OCI-LY1 (cell line): ENCODE results near the gene GRID2.

Experiments used
- H2AFZ ChIP-seq: fragments of 200-600 bp; sonication (generic), shearing (Covaris generic); 2 replicates; pipeline ENCODE4 v1.6.0; 2014; ENCODE audit warnings: antibody characterized with exemption, mild to moderate bottlenecking, low read length
- H3F3A ChIP-seq: fragments of 200-600 bp; sonication (generic), shearing (Covaris generic); 2 replicates; pipeline ENCODE4 v1.6.0; 2014; ENCODE audit warnings: mild to moderate bottlenecking, antibody characterized with exemption, low read length, moderate library complexity; ENCODE audit not compliant: insufficient read depth
- H3K27ac ChIP-seq: fragments of 200-600 bp; sonication (generic); 2 replicates; pipeline ENCODE4 v1.5.1; 2014; ENCODE audit warnings: low read length, mixed run types, mild to moderate bottlenecking, low read depth; ENCODE audit not compliant: poor library complexity, severe bottlenecking
- H3K27me3 ChIP-seq: fragments of 200-600 bp; sonication (generic); 2 replicates; pipeline ENCODE4 v1.6.0; 2014; ENCODE audit warnings: antibody characterized with exemption, mild to moderate bottlenecking, low read length, moderate library complexity; ENCODE audit not compliant: insufficient read depth
- H3K36me3 ChIP-seq: fragments of 200-600 bp; sonication (generic); 2 replicates; pipeline ENCODE4 v1.6.1; 2014; ENCODE audit warnings: mild to moderate bottlenecking, antibody characterized with exemption, low read length, moderate library complexity, mixed read lengths; ENCODE audit not compliant: insufficient read depth
- H3K4me1 ChIP-seq: fragments of 200-600 bp; sonication (generic); 2 replicates; pipeline ENCODE4 v1.5.1; 2014; ENCODE audit warnings: mild to moderate bottlenecking, low read length, moderate library complexity; ENCODE audit not compliant: insufficient read depth, severe bottlenecking
- H3K4me2 ChIP-seq: fragments of 200-600 bp; sonication (generic), shearing (Covaris generic); 2 replicates; pipeline ENCODE4 v1.6.1; 2014; ENCODE audit warnings: low read length
- H3K4me3 ChIP-seq: fragments of 200-600 bp; sonication (generic); 2 replicates; pipeline ENCODE4 v1.5.1; 2014; ENCODE audit warnings: low read length, low read depth, mild to moderate bottlenecking, mixed read lengths; ENCODE audit not compliant: poor library complexity, severe bottlenecking
- H3K79me2 ChIP-seq: fragments of 200-600 bp; shearing (Covaris generic); 2 replicates; pipeline ENCODE4 v1.6.1; 2016; ENCODE audit warnings: mixed run types, low read length, mixed read lengths; ENCODE audit not compliant: insufficient read depth
- H3K9ac ChIP-seq: fragments of 200-600 bp; sonication (generic), shearing (Covaris generic); 2 replicates; pipeline ENCODE4 v1.6.1; 2014; ENCODE audit warnings: mild to moderate bottlenecking, low read length, mixed read lengths
- H3K9me2 ChIP-seq: fragments of 200-600 bp; sonication (generic), shearing (Covaris generic); 2 replicates; pipeline ENCODE4 v1.6.1; 2014; ENCODE audit warnings: low read depth, mild to moderate bottlenecking, low read length, mixed read lengths
- H3K9me3 ChIP-seq: fragments of 200-600 bp; shearing (Covaris generic); 2 replicates; pipeline ENCODE4 v1.6.1; 2014; ENCODE audit warnings: low read length, mixed read lengths
- H4K20me1 ChIP-seq: fragments of 200-600 bp; sonication (generic), shearing (Covaris generic); 2 replicates; pipeline ENCODE4 v1.6.0; 2016; ENCODE audit warnings: mild to moderate bottlenecking, low read length; ENCODE audit not compliant: insufficient read depth
- EZH2 ChIP-seq: fragments of 200-600 bp; sonication (generic), shearing (Covaris generic); IDR thresholded peaks from 2 replicates; pipeline ENCODE4 v1.8.0; 2017; ENCODE audit warnings: borderline replicate concordance, mixed run types, mild to moderate bottlenecking, antibody characterized with exemption, low read length, moderate library complexity, mixed read lengths
- TF ChIP-seq, protein P1 (sequence below): fragments of 200-600 bp; sonication (generic), shearing (Covaris generic); IDR thresholded peaks from 2 replicates; pipeline ENCODE4 v1.5.1; 2017; ENCODE audit warnings: mild to moderate bottlenecking, antibody characterized with exemption, low read length, moderate library complexity, mixed read lengths

Gene GRID2

DNA sequence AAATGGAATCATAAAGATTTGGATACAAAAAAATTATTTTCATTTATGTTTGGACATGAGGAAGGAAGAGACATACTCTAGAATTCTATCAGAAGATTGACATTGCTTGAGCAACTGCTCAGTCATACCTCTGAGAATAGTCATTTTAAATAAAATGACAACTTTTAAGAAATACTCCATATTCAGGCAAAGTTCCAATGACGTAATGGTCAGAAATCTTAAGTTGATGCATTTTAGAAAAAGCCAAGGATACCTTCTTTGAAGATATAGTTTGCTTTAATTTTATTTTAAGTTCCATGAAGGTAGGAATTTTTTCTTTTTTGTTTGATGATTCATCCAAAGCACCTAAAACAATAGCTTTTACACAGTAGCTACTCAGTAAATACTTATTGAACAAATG is 1414.5 kb downstream of the GRID2 start:
- Histone ChIP-seq H4K20me1 (no peaks in the 10 kb centered on the region), H3K79me2 (no peaks in the 10 kb centered on the region), H3K4me1 (no peaks in the 10 kb centered on the region), H3K9me3 (no peaks in the 10 kb centered on the region), H3K27ac (no peak overlapping the region), H3K9me2 (no peaks in the 10 kb centered on the region), H3K4me3 (no peak overlapping the region), H3F3A (no peaks in the 10 kb centered on the region), H3K9ac (no peak overlapping the region), H2AFZ (no peak overlapping the region), H3K27me3 (no peaks in the 10 kb centered on the region), H3K36me3 (no peaks in the 10 kb centered on the region), H3K4me2 (no peak overlapping the region)
- TF ChIP-seq, protein P1, sequence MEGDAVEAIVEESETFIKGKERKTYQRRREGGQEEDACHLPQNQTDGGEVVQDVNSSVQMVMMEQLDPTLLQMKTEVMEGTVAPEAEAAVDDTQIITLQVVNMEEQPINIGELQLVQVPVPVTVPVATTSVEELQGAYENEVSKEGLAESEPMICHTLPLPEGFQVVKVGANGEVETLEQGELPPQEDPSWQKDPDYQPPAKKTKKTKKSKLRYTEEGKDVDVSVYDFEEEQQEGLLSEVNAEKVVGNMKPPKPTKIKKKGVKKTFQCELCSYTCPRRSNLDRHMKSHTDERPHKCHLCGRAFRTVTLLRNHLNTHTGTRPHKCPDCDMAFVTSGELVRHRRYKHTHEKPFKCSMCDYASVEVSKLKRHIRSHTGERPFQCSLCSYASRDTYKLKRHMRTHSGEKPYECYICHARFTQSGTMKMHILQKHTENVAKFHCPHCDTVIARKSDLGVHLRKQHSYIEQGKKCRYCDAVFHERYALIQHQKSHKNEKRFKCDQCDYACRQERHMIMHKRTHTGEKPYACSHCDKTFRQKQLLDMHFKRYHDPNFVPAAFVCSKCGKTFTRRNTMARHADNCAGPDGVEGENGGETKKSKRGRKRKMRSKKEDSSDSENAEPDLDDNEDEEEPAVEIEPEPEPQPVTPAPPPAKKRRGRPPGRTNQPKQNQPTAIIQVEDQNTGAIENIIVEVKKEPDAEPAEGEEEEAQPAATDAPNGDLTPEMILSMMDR = no peak
- TF ChIP-seq EZH2 = no peak

DNA sequence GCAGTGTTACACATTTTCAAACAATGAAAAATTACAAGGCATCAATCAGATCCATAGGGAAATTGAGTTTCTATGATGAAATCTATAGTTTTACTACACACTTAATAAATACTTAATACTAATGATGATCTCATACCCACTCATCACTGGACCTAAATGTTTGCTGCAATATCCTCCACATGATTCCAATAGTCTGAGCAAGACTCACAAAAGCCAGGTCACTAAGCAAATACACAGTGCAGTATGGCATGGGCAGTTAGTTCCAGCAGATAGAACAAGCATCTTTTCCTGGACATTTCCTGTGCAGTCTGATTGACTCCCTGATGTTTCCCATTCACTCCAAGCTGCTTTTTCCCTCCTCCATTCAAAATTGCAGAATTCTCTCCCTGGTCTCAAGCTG is 1415.8 kb downstream of the GRID2 start:
- H3K79me2 ChIP-seq = no peaks in the 10 kb centered on the region
- H3F3A ChIP-seq = no peaks in the 10 kb centered on the region
- TF ChIP-seq, protein P1 = no peak
- H3K9me3 ChIP-seq = no peaks in the 10 kb centered on the region
- H3K4me1 ChIP-seq = no peaks in the 10 kb centered on the region
- H3K9me2 ChIP-seq = no peaks in the 10 kb centered on the region
- H3K27me3 ChIP-seq = no peaks in the 10 kb centered on the region
- no peak overlapping the region for H3K27ac ChIP-seq
- no peak overlapping the region for H3K4me2 ChIP-seq
- H2AFZ ChIP-seq = no peak overlapping the region
- no peaks in the 10 kb centered on the region for H3K36me3 ChIP-seq
- H4K20me1 ChIP-seq = no peaks in the 10 kb centered on the region
- no peak overlapping the region for H3K4me3 ChIP-seq
- no peak overlapping the region for H3K9ac ChIP-seq

DNA sequence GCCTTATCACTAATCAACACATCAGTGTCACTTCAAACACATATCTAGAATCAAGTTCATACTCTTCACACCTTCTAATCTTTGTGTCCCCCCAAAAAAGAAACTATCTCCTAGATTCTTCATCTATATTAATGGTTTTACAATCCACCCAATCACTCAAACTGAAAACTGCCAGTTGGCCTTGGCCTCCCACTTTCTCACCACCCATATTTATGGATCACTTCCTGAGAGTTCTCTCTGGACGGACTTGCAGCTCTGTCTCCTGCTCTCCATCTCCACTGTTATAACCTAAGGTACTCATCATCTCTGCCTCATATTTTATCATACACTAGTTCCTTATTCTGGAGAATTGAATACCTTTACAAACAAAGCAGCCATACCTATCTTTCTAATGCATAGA is 1418.7 kb downstream of the GRID2 start:
- Histone ChIP-seq H3K9me2 (no peaks in the 10 kb centered on the region), H3F3A (no peaks in the 10 kb centered on the region), H3K36me3 (no peaks in the 10 kb centered on the region), H2AFZ (no peak overlapping the region), H3K4me1 (no peaks in the 10 kb centered on the region), H3K27ac (no peak overlapping the region), H3K79me2 (no peaks in the 10 kb centered on the region), H3K4me3 (no peak overlapping the region), H3K9me3 (no peaks in the 10 kb centered on the region), H4K20me1 (no peaks in the 10 kb centered on the region), H3K27me3 (no peaks in the 10 kb centered on the region), H3K4me2 (no peak overlapping the region), H3K9ac (no peak overlapping the region)
- TF ChIP-seq EZH2 = no peak
- TF ChIP-seq, protein P1 = no peak
